ENCODE measurements around the gene PDZK1. TPM values are rescaled to one million over a fixed set of nuclear protein-coding genes. Genes with fewer than 3 reads are reported as not detected.
"Not testable (repeated sequence)": the region's sequence is repeated elsewhere in the genome, so short reads cannot be mapped to it uniquely, and the experiment has no call there.

The PDZK1 gene
- total RNA-seq, 1 experiment from 2014 or later = 4.2 TPM

DNA sequence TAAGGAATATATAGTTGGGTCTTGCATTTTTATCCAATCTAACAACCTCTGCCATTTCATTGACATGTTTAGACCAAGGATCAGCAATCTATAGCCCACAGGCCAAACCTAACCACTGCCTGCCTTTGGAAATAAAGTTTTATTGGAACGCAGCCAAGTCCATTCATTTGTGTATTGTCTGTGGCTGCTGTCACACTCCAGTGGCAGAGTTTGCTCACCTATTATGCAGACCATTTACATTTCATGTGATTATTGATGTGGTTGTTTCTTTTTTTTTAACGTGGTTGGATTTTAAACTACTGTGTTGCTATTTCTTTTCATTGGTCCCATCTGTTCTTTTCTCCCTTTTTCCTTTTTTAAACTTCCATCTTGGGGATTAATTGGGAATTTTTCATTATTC is 44.7 kb downstream of the PDZK1 start:
- H3K9me3 ChIP-seq (ENCODE audit: low read length); BruUV-seq (replicated peaks): not testable (repeated sequence)

DNA sequence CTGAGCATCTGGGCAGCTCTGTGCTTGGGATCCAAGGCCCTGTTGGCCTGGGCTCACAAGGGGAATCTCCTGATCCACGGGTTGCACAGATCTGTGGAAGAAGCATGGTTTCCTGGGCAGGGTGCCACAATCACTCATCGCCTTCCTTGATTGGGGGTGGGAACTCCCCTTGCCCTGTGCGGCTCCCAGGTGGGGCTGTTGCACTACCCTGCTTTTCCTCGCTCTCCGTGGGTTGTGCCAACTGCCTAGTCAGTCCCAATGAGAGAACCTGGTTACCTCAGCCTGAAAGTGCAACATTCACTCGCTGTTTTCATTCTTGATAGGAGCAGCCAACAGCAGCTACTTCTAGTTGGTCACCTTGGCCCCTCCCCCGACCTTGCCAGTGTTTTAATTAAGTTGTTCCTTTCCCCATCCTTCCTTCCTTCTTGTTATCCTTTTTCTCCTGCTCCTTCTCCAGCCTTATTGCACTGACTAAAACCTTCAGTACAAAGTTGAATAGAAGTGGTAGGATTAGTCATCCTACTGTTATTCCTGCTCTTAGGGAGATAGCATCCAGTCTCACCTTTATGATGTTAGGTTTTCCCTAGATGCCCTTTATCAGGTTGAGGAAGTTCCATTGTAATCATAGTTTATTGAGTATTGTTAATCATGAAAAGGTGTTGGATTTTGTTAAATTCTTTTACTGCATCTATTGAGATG is 50.8 kb downstream of the PDZK1 start:
- BruUV-seq (replicated peaks); H2AFZ ChIP-seq (ENCODE audit: low read length); POLR2A ChIA-PET (ENCODE audit: unreplicated experiment); intact Hi-C loops (cut with micrococcal nuclease); H4K20me1 ChIP-seq (ENCODE audit: low read length); H3F3A ChIP-seq (ENCODE audit: low read length, unreplicated experiment); H3K27ac ChIP-seq (ENCODE audit: low read length); CTCF ChIA-PET; H3K9ac ChIP-seq (ENCODE audit: low read length); H3K79me2 ChIP-seq (ENCODE audit: low read length); H3K4me2 ChIP-seq (ENCODE audit: low read length); H3K36me3 ChIP-seq (ENCODE audit: low read depth, low read length); H3K27me3 ChIP-seq (ENCODE audit: low read length); H3K9me2 ChIP-seq (replicated peaks; ENCODE audit: low read length); H3K9me3 ChIP-seq (ENCODE audit: low read length); H3K4me3 ChIP-seq (ENCODE audit: low read length); H3K4me1 ChIP-seq (ENCODE audit: insufficient read depth, low read length): not testable (repeated sequence)
- ATAC-seq (peak; percentile 53), DNase-seq (peak; percentile 4)

More for the DNA sequence above, 44.7 kb downstream of the PDZK1 start:
- CTCF ChIA-PET; H3K4me2 ChIP-seq (ENCODE audit: low read length); H4K20me1 ChIP-seq (ENCODE audit: low read length); H3K9ac ChIP-seq (ENCODE audit: low read length); intact Hi-C loops (cut with micrococcal nuclease); H3K36me3 ChIP-seq (ENCODE audit: low read depth, low read length); H3K4me3 ChIP-seq (ENCODE audit: low read length); H3K4me1 ChIP-seq (ENCODE audit: insufficient read depth, low read length); H3K9me2 ChIP-seq (replicated peaks; ENCODE audit: low read length); H2AFZ ChIP-seq (ENCODE audit: low read length); H3K27ac ChIP-seq (ENCODE audit: low read length); H3K79me2 ChIP-seq (ENCODE audit: low read length); POLR2A ChIA-PET (ENCODE audit: unreplicated experiment); H3F3A ChIP-seq (ENCODE audit: low read length, unreplicated experiment); H3K27me3 ChIP-seq (ENCODE audit: low read length): not testable (repeated sequence)
- DNase-seq (peak; percentile 19), ATAC-seq (peak; percentile 64; the same call in 1 of the 2 replicates)

DNA sequence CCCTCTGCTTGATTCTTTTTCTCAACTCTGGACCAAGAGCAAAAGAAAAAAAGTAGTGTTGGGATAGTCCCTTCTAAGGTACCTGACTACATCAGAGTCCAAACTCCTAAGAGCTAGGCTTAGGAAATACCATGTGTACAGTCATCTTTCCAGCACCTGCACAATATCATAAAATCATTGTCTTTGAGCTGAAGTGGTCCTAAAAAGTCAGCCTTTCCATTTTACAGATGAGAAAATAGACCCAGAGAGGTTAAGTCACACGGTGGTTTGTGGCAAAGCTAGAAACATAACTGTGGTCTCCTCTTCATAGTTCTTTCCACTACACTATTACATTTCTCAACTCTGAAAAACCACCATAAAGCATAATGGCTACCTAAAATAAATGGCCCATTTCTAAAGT is 63.2 kb downstream of the PDZK1 start:
- intact Hi-C loops (cut with micrococcal nuclease); H3K27me3 ChIP-seq (ENCODE audit: low read length); H3K36me3 ChIP-seq (ENCODE audit: low read depth, low read length); POLR2A ChIA-PET (ENCODE audit: unreplicated experiment); H3K4me1 ChIP-seq (ENCODE audit: insufficient read depth, low read length); CTCF ChIA-PET; DNase-seq; H3K9me2 ChIP-seq (replicated peaks; ENCODE audit: low read length); H3K4me3 ChIP-seq (ENCODE audit: low read length); BruUV-seq (replicated peaks); H3K9ac ChIP-seq (ENCODE audit: low read length); H3F3A ChIP-seq (ENCODE audit: low read length, unreplicated experiment); ATAC-seq; H3K27ac ChIP-seq (ENCODE audit: low read length); H3K4me2 ChIP-seq (ENCODE audit: low read length); H3K79me2 ChIP-seq (ENCODE audit: low read length); H4K20me1 ChIP-seq (ENCODE audit: low read length); H3K9me3 ChIP-seq (ENCODE audit: low read length); H2AFZ ChIP-seq (ENCODE audit: low read length): not testable (repeated sequence)

DNA sequence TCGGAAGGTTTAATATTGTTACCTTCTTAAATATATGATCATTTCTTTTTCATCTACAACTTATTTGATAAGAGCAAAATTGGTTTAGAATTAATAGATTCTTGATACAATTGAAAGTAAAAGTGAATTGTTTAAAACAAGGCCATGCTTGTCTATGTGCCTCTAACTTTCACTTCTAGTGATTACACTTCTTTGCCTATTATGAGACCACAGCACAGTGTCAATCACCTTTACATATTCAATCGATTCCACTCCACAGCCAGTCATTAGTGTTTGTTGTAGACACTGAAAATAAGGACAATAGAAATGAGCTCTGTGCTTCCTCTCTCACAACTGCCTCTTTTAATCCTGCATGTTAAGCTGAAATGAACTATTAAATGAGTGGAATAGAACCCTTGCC is 65.3 kb downstream of the PDZK1 start:
- CTCF ChIA-PET; BruUV-seq (replicated peaks); H3K4me1 ChIP-seq (ENCODE audit: insufficient read depth, low read length); H3K9me3 ChIP-seq (ENCODE audit: low read length); ATAC-seq; H3K79me2 ChIP-seq (ENCODE audit: low read length); POLR2A ChIA-PET (ENCODE audit: unreplicated experiment); H3F3A ChIP-seq (ENCODE audit: low read length, unreplicated experiment); H2AFZ ChIP-seq (ENCODE audit: low read length); H4K20me1 ChIP-seq (ENCODE audit: low read length); H3K4me2 ChIP-seq (ENCODE audit: low read length); H3K9me2 ChIP-seq (replicated peaks; ENCODE audit: low read length); DNase-seq; H3K9ac ChIP-seq (ENCODE audit: low read length); H3K27ac ChIP-seq (ENCODE audit: low read length); H3K4me3 ChIP-seq (ENCODE audit: low read length); H3K27me3 ChIP-seq (ENCODE audit: low read length); H3K36me3 ChIP-seq (ENCODE audit: low read depth, low read length); intact Hi-C loops (cut with micrococcal nuclease): not testable (repeated sequence)

DNA sequence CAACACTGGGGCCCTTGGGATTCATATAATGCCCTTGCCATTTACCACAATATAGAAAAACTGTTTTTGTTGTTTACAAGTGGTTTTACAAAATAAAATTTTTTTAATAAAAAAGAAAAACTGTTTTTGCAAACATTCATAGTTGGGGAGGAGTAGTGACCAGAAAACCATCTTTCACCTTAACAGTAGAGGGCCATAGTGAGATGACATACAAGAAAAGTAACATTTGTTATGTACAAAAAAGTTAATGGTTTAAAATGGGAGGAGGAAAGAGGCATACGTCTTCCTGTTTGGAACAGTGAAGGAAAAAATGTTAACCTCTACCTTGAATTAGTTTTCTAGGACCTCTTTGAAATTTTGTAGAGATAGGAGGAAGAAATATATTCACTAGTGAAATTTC is 70.9 kb downstream of the PDZK1 start:
- H3K79me2 ChIP-seq (ENCODE audit: low read length); H3F3A ChIP-seq (ENCODE audit: low read length, unreplicated experiment); H3K4me1 ChIP-seq (ENCODE audit: insufficient read depth, low read length); H3K4me2 ChIP-seq (ENCODE audit: low read length); DNase-seq; intact Hi-C loops (cut with micrococcal nuclease); CTCF ChIA-PET; POLR2A ChIA-PET (ENCODE audit: unreplicated experiment); H4K20me1 ChIP-seq (ENCODE audit: low read length); H3K4me3 ChIP-seq (ENCODE audit: low read length); H3K9me3 ChIP-seq (ENCODE audit: low read length); H2AFZ ChIP-seq (ENCODE audit: low read length); H3K36me3 ChIP-seq (ENCODE audit: low read depth, low read length); BruUV-seq (replicated peaks); H3K27me3 ChIP-seq (ENCODE audit: low read length); H3K27ac ChIP-seq (ENCODE audit: low read length); H3K9ac ChIP-seq (ENCODE audit: low read length); H3K9me2 ChIP-seq (replicated peaks; ENCODE audit: low read length): not testable (repeated sequence)
- ATAC-seq = 0 out of 2 replicates have a peak, but pooled peaks have one; percentile 48

DNA sequence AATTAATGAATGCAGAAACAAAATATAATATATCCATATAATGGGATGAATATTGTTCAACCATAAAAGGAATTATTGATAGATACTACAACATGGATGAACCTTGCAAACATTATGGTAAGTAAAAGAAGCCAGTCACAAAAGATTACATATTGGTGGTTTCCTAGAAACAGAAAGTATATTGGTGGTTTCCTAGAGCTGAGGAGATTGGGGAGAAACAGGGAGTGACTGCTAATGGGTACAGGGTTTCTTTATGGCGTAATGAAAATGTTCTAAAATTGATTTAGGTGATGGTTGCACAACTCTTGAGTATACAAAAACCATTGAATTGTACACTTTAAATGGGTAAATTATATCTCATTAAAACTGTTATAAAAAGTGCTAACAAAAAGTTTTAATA is 85.0 kb downstream of the PDZK1 start:
- ATAC-seq; H3K4me3 ChIP-seq (ENCODE audit: low read length); intact Hi-C loops (cut with micrococcal nuclease); H4K20me1 ChIP-seq (ENCODE audit: low read length); H3K27me3 ChIP-seq (ENCODE audit: low read length); DNase-seq; H3K9ac ChIP-seq (ENCODE audit: low read length); H3K4me2 ChIP-seq (ENCODE audit: low read length); H3K9me3 ChIP-seq (ENCODE audit: low read length); CTCF ChIA-PET; H3K4me1 ChIP-seq (ENCODE audit: insufficient read depth, low read length); H3K36me3 ChIP-seq (ENCODE audit: low read depth, low read length); H2AFZ ChIP-seq (ENCODE audit: low read length); H3F3A ChIP-seq (ENCODE audit: low read length, unreplicated experiment); H3K27ac ChIP-seq (ENCODE audit: low read length); H3K79me2 ChIP-seq (ENCODE audit: low read length); H3K9me2 ChIP-seq (replicated peaks; ENCODE audit: low read length); POLR2A ChIA-PET (ENCODE audit: unreplicated experiment); BruUV-seq (replicated peaks): not testable (repeated sequence)
